GM12878 (cell line): ENCODE data around the gene BICC1. TPM values are rescaled to one million over a fixed set of nuclear protein-coding genes. Genes with fewer than 3 reads are reported as not detected.

Experiments used
- ATAC-seq: fragments of 200-7000 bp; cut with Tn5 transposase; 3 replicates; pipeline ENCODE4 v1.9.1; 2020; ENCODE audit warnings: mild to moderate bottlenecking, moderate library complexity
- BruUV-seq: library from RNA; stranded (reverse); fragments of 400-500 nt; replicated peaks from 2 replicates; lab custom pipeline; 2021; lab: Mats Ljungman, UMichigan
- CTCF ChIA-PET: fragments of 300-600 bp; sonication (Branson Sonifier 250); formaldehyde crosslinking; extraction: SDS; loops from one replicate; lab custom pipeline; 2021; ENCODE audit warnings: inconsistent platforms; lab: Yijun Ruan, JAX
- POLR2A ChIA-PET: fragments of 350-600 bp; formaldehyde crosslinking; extraction: SDS; loops from one replicate; lab custom pipeline; 2021; ENCODE audit warnings: inconsistent platforms; lab: Charles Lee
- RAD21 ChIA-PET: fragments of 300-600 bp; sonication (Branson Sonifier 250); formaldehyde crosslinking; loops from one replicate; lab custom pipeline; 2023; ENCODE audit warnings: antibody characterized with exemption; ENCODE audit not compliant: unreplicated experiment; lab: Charles Lee
- SMC1A ChIA-PET: fragments of 300-600 bp; sonication (Branson Sonifier 250); formaldehyde crosslinking; loops from one replicate; lab custom pipeline; 2023; ENCODE audit not compliant: unreplicated experiment, uncharacterized antibody; lab: Charles Lee
- DNase-seq: peaks from one replicate; pipeline ENCODE4 v3.0.0-alpha.2; 2011; ENCODE audit warnings: low read depth, low spot score
- FAIRE-seq: peaks from 3 replicates; lab custom pipeline; 2011; peaks lifted over from hg19 to GRCh38; lab: Jason Lieb, UNC
- H2AFZ ChIP-seq: 2 replicates; pipeline ENCODE4 v1.6.0; 2011; ENCODE audit warnings: low read depth, low read length, control low read depth; ENCODE audit not compliant: control insufficient read depth
- H3K27ac ChIP-seq: 2 replicates; pipeline ENCODE4 v1.5.1; 2011; ENCODE audit warnings: control low read depth; ENCODE audit not compliant: control insufficient read depth, insufficient read depth
- H3K27me3 ChIP-seq, 2 experiments: replicated peaks in 1 of 2; 2 replicates each; pipeline versions ENCODE4 v1.6.0 to v1.6.1; 2011; ENCODE audit warnings: low read length in 1 of 2; ENCODE audit not compliant: control insufficient read depth in 2 of 2, insufficient read depth in 2 of 2
- H3K36me3 ChIP-seq, 2 experiments: 2 replicates each; pipeline ENCODE4 v1.5.1; 2011; ENCODE audit warnings: low read length in 1 of 2; ENCODE audit not compliant: control insufficient read depth in 2 of 2, insufficient read depth in 2 of 2
- H3K4me1 ChIP-seq: 2 replicates; pipeline ENCODE4 v1.6.1; 2011; ENCODE audit warnings: mild to moderate bottlenecking, low read length, moderate library complexity, mixed read lengths; ENCODE audit not compliant: control insufficient read depth, insufficient read depth
- H3K4me2 ChIP-seq: 2 replicates; pipeline ENCODE4 v1.6.0; 2011; ENCODE audit warnings: control low read depth; ENCODE audit not compliant: control insufficient read depth, insufficient read depth
- H3K4me3 ChIP-seq: fragments of 200-600 bp; sonication (generic); 2 replicates; pipeline ENCODE4 v1.5.1; 2016
- H3K79me2 ChIP-seq: 2 replicates; pipeline ENCODE4 v1.6.0; 2011; ENCODE audit warnings: low read length; ENCODE audit not compliant: control insufficient read depth, insufficient read depth
- H3K9ac ChIP-seq: 2 replicates; pipeline ENCODE4 v1.8.0; 2011; ENCODE audit warnings: low read length, control low read depth, mixed read lengths; ENCODE audit not compliant: control insufficient read depth, insufficient read depth
- H3K9me3 ChIP-seq: replicated peaks from 3 replicates; pipeline ENCODE4 v1.5.1; 2011; ENCODE audit warnings: mild to moderate bottlenecking, low read length; ENCODE audit not compliant: control insufficient read depth, insufficient read depth
- H4K20me1 ChIP-seq: 2 replicates; pipeline ENCODE4 v1.6.0; 2011; ENCODE audit not compliant: control insufficient read depth, insufficient read depth
- BCL3 ChIP-seq: IDR thresholded peaks from 2 replicates; pipeline ENCODE4 v1.6.1; 2011; ENCODE audit warnings: borderline replicate concordance, low read depth, mild to moderate bottlenecking, moderate library complexity, low read length; ENCODE audit not compliant: insufficient read depth, poor library complexity, severe bottlenecking
- ESRRA ChIP-seq: IDR thresholded peaks from 2 replicates; pipeline ENCODE4 v1.6.1; 2012; ENCODE audit warnings: mild to moderate bottlenecking, low read length, improper control_type of control experiment
- FOS ChIP-seq: IDR thresholded peaks from 3 replicates; pipeline ENCODE4 v1.6.1; 2011; ENCODE audit warnings: borderline replicate concordance; ENCODE audit not compliant: insufficient read length; ENCODE audit errors: extremely low read depth
- IKZF2 ChIP-seq, 2 experiments: fragments of 450-650 bp; IDR thresholded peaks; 2 replicates each; pipeline ENCODE4 v1.6.1; 2017; ENCODE audit warnings: mild to moderate bottlenecking in 2 of 2, moderate library complexity in 2 of 2
- NR2C1 ChIP-seq: fragments of 450-650 bp; IDR thresholded peaks from 2 replicates; pipeline ENCODE4 v1.6.1; 2017; ENCODE audit warnings: antibody characterized with exemption, mild to moderate bottlenecking, moderate library complexity
- POU2F2 ChIP-seq: IDR thresholded peaks from 3 replicates; pipeline ENCODE4 v1.6.1; 2011; ENCODE audit warnings: low read depth, mild to moderate bottlenecking, low read length, borderline replicate concordance
- WGBS: methylation state at CpG from one replicate; pipeline ENCODE4 v1.1.6; 2016; ENCODE audit warnings: low lambda C conversion rate; ENCODE audit not compliant: insufficient replicate concordance, insufficient coverage; ENCODE audit errors: missing lambda C conversion rate; 5-methylcytosine and 5-hydroxymethylcytosine counted together
- in situ Hi-C: fragments of 300-500 bp; cut with MboI; formaldehyde crosslinking; loops from 9 replicates; pipeline ENCODE4 v1.14.3; 2018; ENCODE audit warnings: mixed read lengths
- intact Hi-C: fragments of 100-400 bp; cut with micrococcal nuclease; formaldehyde crosslinking; loops from one replicate; pipeline ENCODE4 v1.14.2; 2022; ENCODE audit not compliant: unreplicated experiment
- polyA plus RNA-seq, 11 experiments: library from polyadenylated mRNA; depleted of rRNA in 4 of 11; unstranded in 6 of 11; stranded (reverse) in 5 of 11; fragments of >200 nt; fragmentation: Nextera tagmentation in 4 of 11; fragmentation: Illumina TruSeq in 1 of 11; extraction: Ambion mirVana in 4 of 11; extraction: Trizol in 1 of 11; gene quantifications; 1 replicate in 1 of 11; 2 replicates in 10 of 11; pipeline versions ENCODE4 v1.2.1 to v1.2.3, GENCODE V29; 2011 to 2016; ENCODE audit warnings: inconsistent platforms in 2 of 11, missing spikeins in 2 of 11, low read depth in 1 of 11
- total RNA-seq, 4 experiments: library from RNA; depleted of rRNA in 3 of 4; stranded (reverse); fragments of >200 nt in 3 of 4; fragmentation: Illumina TruSeq in 1 of 4; extraction: Trizol in 1 of 4; gene quantifications; 2 replicates each; pipeline versions ENCODE4 v1.2.1 to v1.2.3, GENCODE V29; 2013 to 2021
- TF ChIP-seq, protein P1 (sequence below): fragments of 450-650 bp; IDR thresholded peaks from 2 replicates; pipeline ENCODE4 v1.6.1; 2018; ENCODE audit warnings: borderline replicate concordance, mild to moderate bottlenecking; ENCODE audit not compliant: partially characterized antibody
- TF ChIP-seq, protein P2 (sequence below): fragments of 450-650 bp; IDR thresholded peaks from 2 replicates; pipeline ENCODE4 v1.6.1; 2016; ENCODE audit warnings: mild to moderate bottlenecking, moderate library complexity, borderline replicate concordance
- TF ChIP-seq, protein P3 (sequence below): IDR thresholded peaks from 2 replicates; pipeline ENCODE4 v1.6.1; 2012; ENCODE audit warnings: improper control_type of control experiment, low read depth, low read length; ENCODE audit not compliant: insufficient replicate concordance

The BICC1 gene
- total and polyA plus RNA-seq, 10 of the 15 experiments (the other 5 are each of a cell fraction or from before 2014, with no cell fraction given), result 0.01 to 0.10 (median 0.04) TPM; not detected in 5

GRCh38 chr10:58599927-58600553 is 87.4 kb downstream of the BICC1 start:
- Histone ChIP-seq H3K9me3 (no peaks in the 10 kb centered on the region), H3K79me2 (no peaks in the 10 kb centered on the region), H2AFZ (no peak overlapping the region), H4K20me1 (no peaks in the 10 kb centered on the region), H3K9ac (no peak overlapping the region), H3K36me3 (no peaks in the 10 kb centered on the region), H3K4me3 (no peak overlapping the region), H3K4me2 (no peak overlapping the region), H3K27ac (no peak overlapping the region), H3K4me1 (no peaks in the 10 kb centered on the region), H3K27me3 (no peaks in the 10 kb centered on the region)
- ChIA-PET RAD21 (no interaction called here), SMC1A (interaction anchor here (0.8 kb wide), 1 partner anchor 11 kb away, joined by 3 read pairs; no protein-coding TSS in a partner anchor), CTCF (interaction anchor here (0.5 to 1.2 kb wide), 2 partner anchors 33 to 129 kb away, joined by 3 read pairs; no protein-coding TSS in a partner anchor), POLR2A (no interaction called here)
- intact Hi-C loops (no loop called here), in situ Hi-C loops (no loop called here)
- 11% methylated on average over 7 of the region's 7 CpGs for WGBS
- FAIRE-seq (no peak), ATAC-seq (no peak), DNase-seq (no peak)
- no TSS peak for BruUV-seq
- no peak for TF ChIP-seq IKZF2 (IDR thresholded peaks at IDR 0.05)
- TF ChIP-seq, protein P1, sequence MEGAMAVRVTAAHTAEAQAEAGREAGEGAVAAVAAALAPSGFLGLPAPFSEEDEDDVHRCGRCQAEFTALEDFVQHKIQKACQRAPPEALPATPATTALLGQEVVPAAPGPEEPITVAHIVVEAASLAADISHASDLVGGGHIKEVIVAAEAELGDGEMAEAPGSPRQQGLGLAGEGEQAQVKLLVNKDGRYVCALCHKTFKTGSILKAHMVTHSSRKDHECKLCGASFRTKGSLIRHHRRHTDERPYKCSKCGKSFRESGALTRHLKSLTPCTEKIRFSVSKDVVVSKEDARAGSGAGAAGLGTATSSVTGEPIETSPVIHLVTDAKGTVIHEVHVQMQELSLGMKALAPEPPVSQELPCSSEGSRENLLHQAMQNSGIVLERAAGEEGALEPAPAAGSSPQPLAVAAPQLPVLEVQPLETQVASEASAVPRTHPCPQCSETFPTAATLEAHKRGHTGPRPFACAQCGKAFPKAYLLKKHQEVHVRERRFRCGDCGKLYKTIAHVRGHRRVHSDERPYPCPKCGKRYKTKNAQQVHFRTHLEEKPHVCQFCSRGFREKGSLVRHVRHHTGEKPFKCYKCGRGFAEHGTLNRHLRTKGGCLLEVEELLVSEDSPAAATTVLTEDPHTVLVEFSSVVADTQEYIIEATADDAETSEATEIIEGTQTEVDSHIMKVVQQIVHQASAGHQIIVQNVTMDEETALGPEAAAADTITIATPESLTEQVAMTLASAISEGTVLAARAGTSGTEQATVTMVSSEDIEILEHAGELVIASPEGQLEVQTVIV, result no peak
- TF ChIP-seq POU2F2, result no peak
- TF ChIP-seq, protein P2, sequence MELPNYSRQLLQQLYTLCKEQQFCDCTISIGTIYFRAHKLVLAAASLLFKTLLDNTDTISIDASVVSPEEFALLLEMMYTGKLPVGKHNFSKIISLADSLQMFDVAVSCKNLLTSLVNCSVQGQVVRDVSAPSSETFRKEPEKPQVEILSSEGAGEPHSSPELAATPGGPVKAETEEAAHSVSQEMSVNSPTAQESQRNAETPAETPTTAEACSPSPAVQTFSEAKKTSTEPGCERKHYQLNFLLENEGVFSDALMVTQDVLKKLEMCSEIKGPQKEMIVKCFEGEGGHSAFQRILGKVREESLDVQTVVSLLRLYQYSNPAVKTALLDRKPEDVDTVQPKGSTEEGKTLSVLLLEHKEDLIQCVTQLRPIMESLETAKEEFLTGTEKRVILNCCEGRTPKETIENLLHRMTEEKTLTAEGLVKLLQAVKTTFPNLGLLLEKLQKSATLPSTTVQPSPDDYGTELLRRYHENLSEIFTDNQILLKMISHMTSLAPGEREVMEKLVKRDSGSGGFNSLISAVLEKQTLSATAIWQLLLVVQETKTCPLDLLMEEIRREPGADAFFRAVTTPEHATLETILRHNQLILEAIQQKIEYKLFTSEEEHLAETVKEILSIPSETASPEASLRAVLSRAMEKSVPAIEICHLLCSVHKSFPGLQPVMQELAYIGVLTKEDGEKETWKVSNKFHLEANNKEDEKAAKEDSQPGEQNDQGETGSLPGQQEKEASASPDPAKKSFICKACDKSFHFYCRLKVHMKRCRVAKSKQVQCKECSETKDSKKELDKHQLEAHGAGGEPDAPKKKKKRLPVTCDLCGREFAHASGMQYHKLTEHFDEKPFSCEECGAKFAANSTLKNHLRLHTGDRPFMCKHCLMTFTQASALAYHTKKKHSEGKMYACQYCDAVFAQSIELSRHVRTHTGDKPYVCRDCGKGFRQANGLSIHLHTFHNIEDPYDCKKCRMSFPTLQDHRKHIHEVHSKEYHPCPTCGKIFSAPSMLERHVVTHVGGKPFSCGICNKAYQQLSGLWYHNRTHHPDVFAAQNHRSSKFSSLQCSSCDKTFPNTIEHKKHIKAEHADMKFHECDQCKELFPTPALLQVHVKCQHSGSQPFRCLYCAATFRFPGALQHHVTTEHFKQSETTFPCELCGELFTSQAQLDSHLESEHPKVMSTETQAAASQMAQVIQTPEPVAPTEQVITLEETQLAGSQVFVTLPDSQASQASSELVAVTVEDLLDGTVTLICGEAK, result no peak
- TF ChIP-seq, protein P3, sequence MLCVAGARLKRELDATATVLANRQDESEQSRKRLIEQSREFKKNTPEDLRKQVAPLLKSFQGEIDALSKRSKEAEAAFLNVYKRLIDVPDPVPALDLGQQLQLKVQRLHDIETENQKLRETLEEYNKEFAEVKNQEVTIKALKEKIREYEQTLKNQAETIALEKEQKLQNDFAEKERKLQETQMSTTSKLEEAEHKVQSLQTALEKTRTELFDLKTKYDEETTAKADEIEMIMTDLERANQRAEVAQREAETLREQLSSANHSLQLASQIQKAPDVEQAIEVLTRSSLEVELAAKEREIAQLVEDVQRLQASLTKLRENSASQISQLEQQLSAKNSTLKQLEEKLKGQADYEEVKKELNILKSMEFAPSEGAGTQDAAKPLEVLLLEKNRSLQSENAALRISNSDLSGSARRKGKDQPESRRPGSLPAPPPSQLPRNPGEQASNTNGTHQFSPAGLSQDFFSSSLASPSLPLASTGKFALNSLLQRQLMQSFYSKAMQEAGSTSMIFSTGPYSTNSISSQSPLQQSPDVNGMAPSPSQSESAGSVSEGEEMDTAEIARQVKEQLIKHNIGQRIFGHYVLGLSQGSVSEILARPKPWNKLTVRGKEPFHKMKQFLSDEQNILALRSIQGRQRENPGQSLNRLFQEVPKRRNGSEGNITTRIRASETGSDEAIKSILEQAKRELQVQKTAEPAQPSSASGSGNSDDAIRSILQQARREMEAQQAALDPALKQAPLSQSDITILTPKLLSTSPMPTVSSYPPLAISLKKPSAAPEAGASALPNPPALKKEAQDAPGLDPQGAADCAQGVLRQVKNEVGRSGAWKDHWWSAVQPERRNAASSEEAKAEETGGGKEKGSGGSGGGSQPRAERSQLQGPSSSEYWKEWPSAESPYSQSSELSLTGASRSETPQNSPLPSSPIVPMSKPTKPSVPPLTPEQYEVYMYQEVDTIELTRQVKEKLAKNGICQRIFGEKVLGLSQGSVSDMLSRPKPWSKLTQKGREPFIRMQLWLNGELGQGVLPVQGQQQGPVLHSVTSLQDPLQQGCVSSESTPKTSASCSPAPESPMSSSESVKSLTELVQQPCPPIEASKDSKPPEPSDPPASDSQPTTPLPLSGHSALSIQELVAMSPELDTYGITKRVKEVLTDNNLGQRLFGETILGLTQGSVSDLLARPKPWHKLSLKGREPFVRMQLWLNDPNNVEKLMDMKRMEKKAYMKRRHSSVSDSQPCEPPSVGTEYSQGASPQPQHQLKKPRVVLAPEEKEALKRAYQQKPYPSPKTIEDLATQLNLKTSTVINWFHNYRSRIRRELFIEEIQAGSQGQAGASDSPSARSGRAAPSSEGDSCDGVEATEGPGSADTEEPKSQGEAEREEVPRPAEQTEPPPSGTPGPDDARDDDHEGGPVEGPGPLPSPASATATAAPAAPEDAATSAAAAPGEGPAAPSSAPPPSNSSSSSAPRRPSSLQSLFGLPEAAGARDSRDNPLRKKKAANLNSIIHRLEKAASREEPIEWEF, result no peak
- no peak for TF ChIP-seq FOS
- TF ChIP-seq BCL3, result no peak
- TF ChIP-seq ESRRA, result no peak
- no peak for TF ChIP-seq NR2C1
